WTC11 (cell line): Measurements from ENCODE around the gene ZNF710. TPM values are rescaled to one million over a fixed set of nuclear protein-coding genes. Genes with fewer than 3 reads are reported as not detected.

Experiments
- ATAC-seq: fragments of 200-7000 bp; cut with Tn5 transposase; 2 replicates; pipeline ENCODE4 v1.10.0; 2021; ENCODE audit warnings: mild to moderate bottlenecking, moderate library complexity
- CTCF ChIA-PET: fragments of 300-600 bp; sonication (Branson Sonifier 250); formaldehyde crosslinking; loops from one replicate; lab custom pipeline; 2021; ENCODE audit warnings: antibody characterized with exemption; lab: Charles Lee
- POLR2A ChIA-PET: fragments of 350-600 bp; sonication (Branson Sonifier 250); formaldehyde crosslinking; loops from one replicate; lab custom pipeline; 2021; ENCODE audit warnings: antibody characterized with exemption; lab: Charles Lee
- DNase-seq: peaks from one replicate; pipeline ENCODE4 v3.0.0; 2021; ENCODE audit warnings: low spot score
- H3K27ac Mint-ChIP-seq: 2 replicates; pipeline ENCODE4 v1.8.0; 2021; ENCODE audit warnings: mixed read lengths
- H3K27me3 Mint-ChIP-seq: 2 replicates; pipeline ENCODE4 v1.8.0; 2021; ENCODE audit warnings: low read depth, mild to moderate bottlenecking, moderate library complexity, mixed read lengths
- H3K36me3 Mint-ChIP-seq: 2 replicates; pipeline ENCODE4 v1.8.0; 2021; ENCODE audit warnings: mixed read lengths
- H3K4me1 Mint-ChIP-seq: 2 replicates; pipeline ENCODE4 v1.8.0; 2022; ENCODE audit warnings: mixed read lengths
- H3K4me3 Mint-ChIP-seq: 2 replicates; pipeline ENCODE4 v1.8.0; 2021; ENCODE audit warnings: mild to moderate bottlenecking, moderate library complexity, mixed read lengths
- H3K9me3 Mint-ChIP-seq: 2 replicates; pipeline ENCODE4 v1.8.0; 2021; ENCODE audit warnings: mixed read lengths
- ATF1 ChIP-seq: sonication (generic); formaldehyde crosslinking; IDR thresholded peaks from 2 replicates; pipeline ENCODE4 v1.8.1; 2023; ENCODE audit warnings: mild to moderate bottlenecking, moderate library complexity, missing genetic modification reagents
- CDX4 ChIP-seq: fragments of 250-450 bp; sonication (Bioruptor Pico); IDR thresholded peaks from 2 replicates; pipeline ENCODE4 v1.9.0; 2021; ENCODE audit warnings: moderate library complexity, mild to moderate bottlenecking, inconsistent platforms, borderline replicate concordance
- ERG ChIP-seq: fragments of 250-450 bp; sonication (Bioruptor Pico); IDR thresholded peaks from 2 replicates; pipeline ENCODE4 v1.8.0; 2021; ENCODE audit warnings: mild to moderate bottlenecking
- FOXJ3 ChIP-seq: sonication (generic); formaldehyde crosslinking; IDR thresholded peaks from 2 replicates; pipeline ENCODE4 v1.9.0; 2021; ENCODE audit warnings: missing genetic modification reagents, mild to moderate bottlenecking, borderline replicate concordance
- FOXP1 ChIP-seq: sonication (generic); formaldehyde crosslinking; IDR thresholded peaks from 2 replicates; pipeline ENCODE4 v1.8.0; 2022; ENCODE audit warnings: missing genetic modification reagents, mild to moderate bottlenecking, moderate library complexity, borderline replicate concordance
- GTF2I ChIP-seq: fragments of 250-450 bp; sonication (Bioruptor Pico); conservative IDR thresholded peaks from 2 replicates; pipeline ENCODE4 v1.4.0; 2021; ENCODE audit warnings: mild to moderate bottlenecking
- STAT6 ChIP-seq: sonication (generic); formaldehyde crosslinking; conservative IDR thresholded peaks from 2 replicates; pipeline ENCODE4 v1.8.1; 2023; ENCODE audit warnings: mild to moderate bottlenecking, low read depth, missing genetic modification reagents, moderate library complexity
- ZBTB21 ChIP-seq: sonication (generic); formaldehyde crosslinking; IDR thresholded peaks from 2 replicates; pipeline ENCODE4 v1.8.1; 2023; ENCODE audit warnings: mild to moderate bottlenecking, missing genetic modification reagents, borderline replicate concordance
- ZNF281 ChIP-seq: sonication (generic); formaldehyde crosslinking; IDR thresholded peaks from 2 replicates; pipeline ENCODE4 v1.8.0; 2023; ENCODE audit warnings: mild to moderate bottlenecking, missing genetic modification reagents
- ZNF671 ChIP-seq: fragments of 250-450 bp; sonication (Bioruptor Pico); IDR thresholded peaks from 2 replicates; pipeline ENCODE4 v1.8.0; 2021; ENCODE audit warnings: mild to moderate bottlenecking
- total RNA-seq: library from RNA; stranded (reverse); gene quantifications from 3 replicates; pipeline ENCODE4 v1.2.3, GENCODE V29; 2021
- TF ChIP-seq, protein P1 (sequence below): sonication (generic); formaldehyde crosslinking; IDR thresholded peaks from 2 replicates; pipeline ENCODE4 v1.8.1; 2022; ENCODE audit warnings: missing genetic modification reagents, borderline replicate concordance
- TF ChIP-seq, protein P2 (sequence below): fragments of 250-450 bp; sonication (Bioruptor Pico); IDR thresholded peaks from 2 replicates; pipeline ENCODE4 v2.1.2; 2022; ENCODE audit warnings: mild to moderate bottlenecking, moderate library complexity

The ZNF710 gene
- total RNA-seq, 1 experiment from 2014 or later: 25.9 TPM

DNA sequence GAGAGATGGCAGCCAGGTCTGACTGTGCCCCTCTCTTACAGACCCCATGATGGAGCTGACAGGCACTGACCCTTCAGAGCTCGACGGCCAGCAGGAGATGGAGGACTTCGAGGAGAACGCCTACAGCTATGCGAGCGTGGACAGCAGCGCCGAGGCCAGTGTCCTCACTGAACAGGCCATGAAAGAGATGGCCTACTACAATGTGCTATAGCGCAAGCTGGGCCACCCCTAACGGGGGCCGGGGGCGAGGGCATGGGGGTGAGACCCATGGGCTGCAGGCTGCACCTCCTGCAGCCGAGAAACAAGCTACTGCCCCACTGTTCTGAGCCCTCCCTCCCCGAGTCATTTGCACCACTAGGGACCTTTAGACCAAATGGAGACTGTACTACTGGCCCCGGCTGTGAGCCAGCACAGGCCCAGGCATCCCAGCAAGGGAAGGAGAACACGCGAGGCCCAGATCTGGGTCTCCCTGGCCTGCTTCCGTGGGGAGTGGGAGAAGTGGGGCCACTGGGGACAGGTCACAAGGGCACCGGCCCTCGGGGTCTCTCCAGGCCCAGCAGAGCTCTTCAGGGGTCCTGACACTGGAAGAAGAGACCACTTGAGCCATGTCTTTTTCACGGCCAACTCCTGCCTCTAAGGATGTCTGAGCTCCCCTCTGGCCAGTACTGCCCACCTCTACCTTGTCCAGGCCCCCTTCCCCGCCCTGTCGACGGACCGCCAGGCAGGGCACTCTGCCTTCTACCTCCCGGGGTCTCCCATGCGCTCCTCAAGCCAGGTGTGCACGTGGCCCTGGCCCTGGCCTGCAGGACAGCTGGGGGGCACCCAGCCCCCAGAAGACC, 78.7 kb downstream of the ZNF710 start:
- Mint-ChIP-seq H3K4me3 (no peak overlapping the region), H3K4me1 (peaks cover 19% of the 10 kb centered on the region), H3K9me3 (no peaks in the 10 kb centered on the region), H3K27ac (no peak overlapping the region), H3K27me3 (no peaks in the 10 kb centered on the region), H3K36me3 (peaks cover 15% of the 10 kb centered on the region)
- CTCF ChIA-PET: interaction anchor here (0.6 to 2.4 kb wide), 9 partner anchors 8 to 471 kb away, joined by 3 to 5 read pairs (median 3); partner anchors contain the start of gene ARPIN
- ATAC-seq: no peak
- TF ChIP-seq ZBTB21 (CRISPR knock-in tag) (no peak), ZNF281 (no peak)
- POLR2A ChIA-PET: interaction anchor here (0.6 to 1.1 kb wide), 2 partner anchors 77 to 155 kb away, joined by 3 to 4 read pairs; no protein-coding TSS in a partner anchor
- DNase-seq: no peak

GRCh38 chr15:90080458-90080755, 79.3 kb downstream of the ZNF710 start:
- Mint-ChIP-seq H3K4me3 (no peak overlapping the region), H3K27ac (no peak overlapping the region), H3K27me3 (no peaks in the 10 kb centered on the region), H3K9me3 (no peaks in the 10 kb centered on the region), H3K4me1 (peaks cover 17% of the 10 kb centered on the region), H3K36me3 (peaks cover 15% of the 10 kb centered on the region)
- ATAC-seq: no peak
- DNase-seq: no peak
- TF ChIP-seq, protein P1, sequence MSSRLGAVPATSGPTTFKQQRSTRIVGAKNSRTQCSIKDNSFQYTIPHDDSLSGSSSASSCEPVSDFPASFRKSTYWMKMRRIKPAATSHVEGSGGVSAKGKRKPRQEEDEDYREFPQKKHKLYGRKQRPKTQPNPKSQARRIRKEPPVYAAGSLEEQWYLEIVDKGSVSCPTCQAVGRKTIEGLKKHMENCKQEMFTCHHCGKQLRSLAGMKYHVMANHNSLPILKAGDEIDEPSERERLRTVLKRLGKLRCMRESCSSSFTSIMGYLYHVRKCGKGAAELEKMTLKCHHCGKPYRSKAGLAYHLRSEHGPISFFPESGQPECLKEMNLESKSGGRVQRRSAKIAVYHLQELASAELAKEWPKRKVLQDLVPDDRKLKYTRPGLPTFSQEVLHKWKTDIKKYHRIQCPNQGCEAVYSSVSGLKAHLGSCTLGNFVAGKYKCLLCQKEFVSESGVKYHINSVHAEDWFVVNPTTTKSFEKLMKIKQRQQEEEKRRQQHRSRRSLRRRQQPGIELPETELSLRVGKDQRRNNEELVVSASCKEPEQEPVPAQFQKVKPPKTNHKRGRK (CRISPR knock-in tag): no peak
- TF ChIP-seq FOXJ3 (CRISPR knock-in tag): no peak
- TF ChIP-seq STAT6 (CRISPR knock-in tag): no peak
- TF ChIP-seq, protein P2, sequence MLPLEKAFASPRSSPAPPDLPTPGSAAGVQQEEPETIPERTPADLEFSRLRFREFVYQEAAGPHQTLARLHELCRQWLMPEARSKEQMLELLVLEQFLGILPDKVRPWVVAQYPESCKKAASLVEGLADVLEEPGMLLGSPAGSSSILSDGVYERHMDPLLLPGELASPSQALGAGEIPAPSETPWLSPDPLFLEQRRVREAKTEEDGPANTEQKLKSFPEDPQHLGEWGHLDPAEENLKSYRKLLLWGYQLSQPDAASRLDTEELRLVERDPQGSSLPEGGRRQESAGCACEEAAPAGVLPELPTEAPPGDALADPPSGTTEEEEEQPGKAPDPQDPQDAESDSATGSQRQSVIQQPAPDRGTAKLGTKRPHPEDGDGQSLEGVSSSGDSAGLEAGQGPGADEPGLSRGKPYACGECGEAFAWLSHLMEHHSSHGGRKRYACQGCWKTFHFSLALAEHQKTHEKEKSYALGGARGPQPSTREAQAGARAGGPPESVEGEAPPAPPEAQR (CRISPR knock-in tag): no peak
- TF ChIP-seq ATF1 (CRISPR knock-in tag): no peak
- no peak for TF ChIP-seq FOXP1 (CRISPR knock-in tag)
- no peak for TF ChIP-seq CDX4 (CRISPR knock-in tag)
- TF ChIP-seq ZNF671 (CRISPR knock-in tag): no peak
- no peak for TF ChIP-seq ERG (CRISPR knock-in tag)
- no peak for TF ChIP-seq GTF2I
- CTCF ChIA-PET: interaction anchor here (1.3 to 2.9 kb wide), 4 partner anchors 9 to 182 kb away, joined by 4 to 9 read pairs (median 5); no protein-coding TSS in a partner anchor
- POLR2A ChIA-PET: no interaction called here
